KMS-11 (cell line): ENCODE results near the gene PSMD6.

ENCODE experiments used
- H2AFZ ChIP-seq: fragments of 200-600 bp; sonication (generic); 2 replicates; pipeline ENCODE4 v1.6.1; 2016; ENCODE audit warnings: antibody characterized with exemption, mixed run types, low read depth
- H3K27ac ChIP-seq: fragments of 200-600 bp; sonication (generic); 2 replicates; pipeline ENCODE4 v1.6.1; 2016; ENCODE audit warnings: mild to moderate bottlenecking, mixed run types
- H3K27me3 ChIP-seq: fragments of 200-600 bp; sonication (generic); 2 replicates; pipeline ENCODE4 v1.6.1; 2017; ENCODE audit warnings: mild to moderate bottlenecking, low read depth, mixed run types, moderate library complexity; ENCODE audit not compliant: insufficient read depth
- H3K36me3 ChIP-seq: fragments of 200-600 bp; sonication (generic); 2 replicates; pipeline ENCODE4 v1.6.1; 2017; ENCODE audit warnings: mild to moderate bottlenecking, mixed run types; ENCODE audit not compliant: insufficient read depth
- H3K4me1 ChIP-seq: fragments of 200-600 bp; sonication (generic); 2 replicates; pipeline ENCODE4 v1.6.1; 2016; ENCODE audit warnings: mild to moderate bottlenecking, low read depth, mixed run types; ENCODE audit not compliant: poor library complexity, severe bottlenecking
- H3K4me2 ChIP-seq: fragments of 200-600 bp; sonication (generic); 2 replicates; pipeline ENCODE4 v1.7.0; 2016; ENCODE audit warnings: mild to moderate bottlenecking, mixed run types
- H3K4me3 ChIP-seq: fragments of 200-600 bp; sonication (generic); IDR thresholded peaks from 2 replicates; pipeline ENCODE4 v1.6.1; 2017; ENCODE audit warnings: low read depth, low read length, mixed read lengths; ENCODE audit not compliant: insufficient read depth
- H3K79me2 ChIP-seq: fragments of 200-600 bp; sonication (generic); 2 replicates; pipeline ENCODE4 v1.6.1; 2016; ENCODE audit warnings: low read depth, mixed run types; ENCODE audit not compliant: insufficient read depth
- H3K9ac ChIP-seq: fragments of 200-600 bp; sonication (generic); 2 replicates; pipeline ENCODE4 v1.6.1; 2016; ENCODE audit warnings: mild to moderate bottlenecking, mixed run types
- H4K20me1 ChIP-seq: fragments of 200-600 bp; sonication (generic); 2 replicates; pipeline ENCODE4 v1.6.1; 2016; ENCODE audit warnings: mild to moderate bottlenecking, mixed run types; ENCODE audit not compliant: insufficient read depth
- TF ChIP-seq, protein P1 (sequence below): fragments of 200-600 bp; sonication (generic); conservative IDR thresholded peaks from 2 replicates; pipeline ENCODE4 v1.6.1; 2017; ENCODE audit warnings: low read depth, mild to moderate bottlenecking, antibody characterized with exemption, low read length, moderate library complexity, mixed read lengths

The PSMD6 gene

DNA sequence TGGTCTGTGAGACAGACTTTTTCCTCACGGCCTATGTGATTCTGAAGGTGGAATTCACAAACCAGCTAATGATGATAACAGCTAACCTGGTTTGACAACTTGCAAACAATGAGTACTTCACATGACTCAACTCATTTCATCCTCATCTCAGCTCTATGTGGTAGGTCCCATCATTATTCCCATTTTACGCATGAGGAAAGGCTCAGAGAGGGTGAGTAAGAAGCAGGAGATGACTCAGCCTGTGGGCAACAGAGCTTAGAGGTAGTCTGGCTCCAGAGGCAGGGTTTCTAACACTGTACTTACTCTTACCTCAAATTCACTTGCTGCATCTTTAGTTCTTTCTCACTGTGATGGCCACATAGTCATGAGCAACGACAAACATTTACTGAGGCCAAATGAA is 25.8 kb upstream of the PSMD6 start:
- Histone ChIP-seq H3K79me2 (no peaks in the 10 kb centered on the region), H3K4me2 (no peak overlapping the region), H3K9ac (no peak overlapping the region), H3K27ac (no peak overlapping the region), H3K4me1 (no peaks in the 10 kb centered on the region), H2AFZ (no peak overlapping the region), H3K4me3 (no peak overlapping the region), H4K20me1 (no peaks in the 10 kb centered on the region), H3K36me3 (no peaks in the 10 kb centered on the region), H3K27me3 (no peaks in the 10 kb centered on the region)
- TF ChIP-seq, protein P1, sequence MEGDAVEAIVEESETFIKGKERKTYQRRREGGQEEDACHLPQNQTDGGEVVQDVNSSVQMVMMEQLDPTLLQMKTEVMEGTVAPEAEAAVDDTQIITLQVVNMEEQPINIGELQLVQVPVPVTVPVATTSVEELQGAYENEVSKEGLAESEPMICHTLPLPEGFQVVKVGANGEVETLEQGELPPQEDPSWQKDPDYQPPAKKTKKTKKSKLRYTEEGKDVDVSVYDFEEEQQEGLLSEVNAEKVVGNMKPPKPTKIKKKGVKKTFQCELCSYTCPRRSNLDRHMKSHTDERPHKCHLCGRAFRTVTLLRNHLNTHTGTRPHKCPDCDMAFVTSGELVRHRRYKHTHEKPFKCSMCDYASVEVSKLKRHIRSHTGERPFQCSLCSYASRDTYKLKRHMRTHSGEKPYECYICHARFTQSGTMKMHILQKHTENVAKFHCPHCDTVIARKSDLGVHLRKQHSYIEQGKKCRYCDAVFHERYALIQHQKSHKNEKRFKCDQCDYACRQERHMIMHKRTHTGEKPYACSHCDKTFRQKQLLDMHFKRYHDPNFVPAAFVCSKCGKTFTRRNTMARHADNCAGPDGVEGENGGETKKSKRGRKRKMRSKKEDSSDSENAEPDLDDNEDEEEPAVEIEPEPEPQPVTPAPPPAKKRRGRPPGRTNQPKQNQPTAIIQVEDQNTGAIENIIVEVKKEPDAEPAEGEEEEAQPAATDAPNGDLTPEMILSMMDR = no peak

DNA sequence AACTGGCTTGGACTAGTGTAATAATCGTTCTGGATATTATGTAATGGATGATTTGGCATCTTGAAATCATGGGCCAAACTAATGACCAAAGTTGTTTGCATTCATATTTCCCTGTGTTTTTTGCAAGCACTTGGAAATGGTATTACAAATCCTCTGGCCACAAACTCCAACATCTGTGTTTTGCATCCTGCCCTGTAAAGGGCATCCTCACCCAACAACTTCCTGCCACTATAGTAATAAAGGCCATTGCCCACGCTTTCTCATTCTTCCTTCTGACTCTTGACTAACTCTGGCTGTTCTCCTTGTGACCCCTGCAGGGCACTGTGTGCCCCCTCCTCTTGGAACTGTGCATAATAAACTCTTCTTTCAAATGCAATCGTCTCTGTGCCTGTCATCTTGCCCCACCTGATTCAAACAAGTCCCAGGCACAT is 25.4 kb upstream of the PSMD6 start:
- H3K9ac ChIP-seq = no peak overlapping the region
- H3K27ac ChIP-seq = no peak overlapping the region
- TF ChIP-seq, protein P1 = no peak

DNA sequence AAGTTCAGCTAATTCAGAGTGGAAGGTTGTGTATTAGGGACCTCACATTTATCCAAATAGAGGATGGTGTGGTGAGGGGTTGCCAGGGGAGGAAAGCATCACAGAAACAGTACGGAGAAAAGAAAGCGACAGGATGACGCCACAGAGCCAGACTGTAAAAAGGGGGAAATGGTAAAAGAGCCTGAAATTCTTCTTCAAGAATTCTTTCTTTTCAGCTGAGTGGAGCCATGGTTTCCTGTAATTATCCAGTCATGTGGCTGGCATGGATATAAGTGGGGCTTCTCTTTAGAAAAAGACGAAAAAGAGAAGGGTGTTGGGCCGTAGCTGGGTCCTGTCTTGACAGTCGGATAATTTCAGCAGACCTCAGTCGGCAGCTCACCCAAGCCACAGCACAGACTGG is 24.5 kb upstream of the PSMD6 start:
- Histone ChIP-seq H3K9ac (no peak overlapping the region), H2AFZ (no peak overlapping the region), H3K27me3 (no peaks in the 10 kb centered on the region), H3K79me2 (no peaks in the 10 kb centered on the region), H3K4me2 (no peak overlapping the region), H3K36me3 (no peaks in the 10 kb centered on the region), H4K20me1 (no peaks in the 10 kb centered on the region), H3K27ac (no peak overlapping the region), H3K4me1 (no peaks in the 10 kb centered on the region), H3K4me3 (no peak overlapping the region)
- TF ChIP-seq, protein P1 = no peak

More for the DNA sequence above, 25.4 kb upstream of the PSMD6 start:
- no peak overlapping the region for H3K4me3 ChIP-seq
- H3K36me3 ChIP-seq = no peaks in the 10 kb centered on the region
- no peaks in the 10 kb centered on the region for H3K27me3 ChIP-seq
- no peaks in the 10 kb centered on the region for H3K4me1 ChIP-seq
- H3K79me2 ChIP-seq = no peaks in the 10 kb centered on the region
- no peak overlapping the region for H2AFZ ChIP-seq
- no peak overlapping the region for H3K4me2 ChIP-seq
- H4K20me1 ChIP-seq = no peaks in the 10 kb centered on the region

DNA sequence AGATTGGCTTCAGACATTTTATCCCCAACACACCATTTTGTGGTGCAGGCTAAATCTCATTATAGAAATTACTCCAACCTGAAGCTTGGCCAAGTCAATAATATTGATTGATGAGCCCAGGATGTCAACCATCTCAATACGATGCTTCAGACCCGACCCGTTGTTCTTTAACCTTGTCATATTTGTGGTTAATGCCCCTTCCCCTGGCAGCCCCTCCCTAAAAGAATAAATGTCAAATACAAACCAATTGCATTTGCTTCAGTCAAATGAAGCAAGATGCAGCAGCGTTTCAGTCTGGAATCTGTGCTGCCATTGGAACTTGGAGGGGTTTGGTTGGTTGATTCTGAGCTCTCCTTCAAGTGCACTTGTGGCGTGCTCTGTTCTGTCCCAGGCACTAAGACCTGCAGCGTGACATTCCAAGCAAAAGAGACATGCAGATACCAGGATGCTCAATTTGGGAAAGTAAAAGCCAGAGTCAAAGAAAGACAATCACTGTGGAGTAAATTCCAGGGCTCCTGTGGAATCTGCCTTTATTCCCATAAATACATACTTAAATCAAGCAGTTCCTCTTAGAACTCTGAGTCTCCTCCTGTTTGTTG is 23.8 kb upstream of the PSMD6 start:
- Histone ChIP-seq H3K27me3 (no peaks in the 10 kb centered on the region), H3K36me3 (no peaks in the 10 kb centered on the region), H3K9ac (no peak overlapping the region), H3K4me3 (no peak overlapping the region), H3K4me2 (no peak overlapping the region), H4K20me1 (no peaks in the 10 kb centered on the region), H3K4me1 (no peaks in the 10 kb centered on the region), H3K79me2 (no peaks in the 10 kb centered on the region), H2AFZ (no peak overlapping the region), H3K27ac (no peak overlapping the region)
- TF ChIP-seq, protein P1 = no peak
